Stimulated activated CD8-positive, alpha-beta memory T cell treated with anti-CD3 and anti-CD28 coated beads, Interleukin-4, amount 100 ng/mL, for 48 hours (primary cell): Measurements from ENCODE around the gene SBK2.

Experiments
- DNase-seq: peaks from one replicate; pipeline ENCODE4 v3.0.0-alpha.2; 2020

The SBK2 gene

DNA sequence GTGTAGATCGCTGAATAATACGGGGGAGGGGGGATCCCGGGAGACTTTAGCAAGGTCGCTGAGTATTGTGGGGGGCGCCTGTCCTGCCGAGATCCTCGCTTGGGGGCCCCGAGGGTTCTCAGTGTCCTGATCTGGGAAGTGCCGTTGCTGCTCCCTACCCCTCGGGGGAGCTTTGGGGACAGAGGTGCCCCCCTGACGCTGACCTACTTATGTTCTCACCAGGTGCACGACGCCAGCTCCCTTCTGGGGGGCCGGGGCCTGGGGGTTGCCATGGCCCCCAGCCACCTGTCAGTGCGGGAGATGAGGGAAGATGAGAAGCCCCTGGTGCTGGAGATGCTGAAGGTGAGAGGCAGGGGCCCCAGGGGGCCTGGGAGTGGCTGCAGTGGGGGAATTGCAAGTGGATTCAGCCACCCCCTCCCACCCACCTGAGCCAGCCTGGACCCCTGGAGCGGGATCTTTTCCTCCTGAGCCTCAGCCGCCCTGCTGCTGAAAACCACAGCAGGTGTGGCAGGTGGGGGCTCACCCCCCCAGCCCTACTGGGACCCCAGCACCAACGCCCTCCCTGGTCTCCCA is 51.4 kb downstream of the SBK2 start:
- no peak for DNase-seq

DNA sequence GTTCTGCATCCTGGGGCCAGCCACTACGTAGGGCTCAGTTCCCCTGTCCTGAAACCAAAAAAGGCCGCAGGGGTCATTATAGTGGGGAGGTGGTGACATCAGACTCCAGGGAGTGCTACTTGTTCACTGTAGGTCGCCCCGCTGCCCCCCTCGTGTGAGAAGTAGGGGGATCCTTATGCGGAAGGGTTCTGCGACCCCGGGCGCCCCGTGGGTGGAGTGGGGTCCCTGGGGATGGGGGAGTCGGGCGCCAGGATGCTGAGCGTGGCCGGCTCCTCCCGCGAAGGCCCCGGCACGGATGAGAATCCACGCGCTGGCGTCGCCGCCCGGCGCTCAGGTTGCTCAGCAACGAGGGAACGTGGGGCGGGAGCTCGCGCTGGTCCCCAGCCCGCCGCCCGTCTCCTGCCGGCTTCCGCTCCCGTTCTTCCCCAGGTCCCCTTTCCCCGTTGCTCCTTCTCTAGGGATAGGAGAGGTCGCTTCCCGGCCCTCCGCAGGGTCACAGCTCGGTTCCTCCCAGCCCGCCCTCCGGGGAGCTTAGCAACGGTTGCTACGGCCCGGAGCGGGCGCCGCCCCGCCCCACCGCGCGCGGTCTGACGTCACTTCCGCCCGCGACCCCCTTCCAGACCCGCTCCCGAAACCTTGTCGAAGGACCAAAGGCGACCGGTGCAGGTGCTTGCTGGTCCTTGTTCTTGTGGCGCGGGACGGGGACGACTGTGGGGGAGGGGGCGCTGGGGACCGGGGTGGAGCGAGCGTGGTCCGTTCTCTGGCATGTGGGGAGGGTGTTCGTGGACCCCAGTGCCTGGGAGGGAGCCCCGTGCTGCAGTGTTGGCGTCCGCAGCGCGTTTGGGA is 52.1 kb downstream of the SBK2 start, which contains the start of gene NAT14:
Gene NAT14, plus strand, starts transcription at position 596 of the 846 bp plus-strand sequence. CDS start 521 bp downstream, outside the sequence.
- DNase-seq, result peak; percentile 82

DNA sequence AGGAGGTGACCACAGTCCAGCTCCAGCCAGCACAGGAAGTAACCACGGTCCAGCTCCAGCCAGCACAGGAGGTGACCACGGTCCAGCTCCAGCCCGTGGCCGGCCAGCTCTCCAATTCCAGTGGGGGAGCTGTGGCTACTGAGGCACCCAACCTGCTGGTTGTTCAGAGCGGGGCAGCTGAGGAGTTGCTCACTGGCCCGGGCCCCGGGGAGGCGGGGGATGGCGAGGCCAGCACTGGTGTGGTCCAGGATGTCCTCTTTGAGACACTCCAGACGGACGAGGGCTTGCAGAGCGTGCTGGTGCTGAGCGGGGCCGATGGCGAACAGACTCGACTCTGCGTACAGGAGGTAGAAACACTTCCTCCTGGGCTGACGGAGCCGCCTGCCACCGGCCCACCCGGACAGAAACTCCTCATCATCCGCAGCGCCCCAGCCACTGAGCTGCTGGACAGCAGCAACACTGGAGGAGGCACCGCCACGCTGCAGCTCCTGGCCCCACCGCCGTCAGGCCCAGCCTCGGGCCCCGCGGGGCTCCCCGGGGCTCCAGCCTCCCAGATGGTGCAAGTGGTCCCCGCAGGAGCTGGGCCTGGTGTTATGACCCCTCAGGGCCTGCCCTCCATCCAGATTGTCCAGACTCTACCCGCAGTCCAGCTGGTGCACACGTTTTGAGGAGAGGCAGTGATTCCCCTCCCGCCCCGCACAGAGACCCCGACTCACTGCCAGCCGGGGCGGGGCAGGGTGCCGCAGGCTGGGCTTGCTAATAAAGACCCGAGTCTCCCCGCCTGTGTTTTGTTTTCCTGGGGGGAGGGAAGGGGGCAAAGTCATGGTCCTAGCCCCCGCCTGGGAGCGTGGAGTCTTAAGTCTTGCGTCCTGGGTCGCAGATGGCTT is 53.0 kb downstream of the SBK2 start:
- no peak for DNase-seq

DNA sequence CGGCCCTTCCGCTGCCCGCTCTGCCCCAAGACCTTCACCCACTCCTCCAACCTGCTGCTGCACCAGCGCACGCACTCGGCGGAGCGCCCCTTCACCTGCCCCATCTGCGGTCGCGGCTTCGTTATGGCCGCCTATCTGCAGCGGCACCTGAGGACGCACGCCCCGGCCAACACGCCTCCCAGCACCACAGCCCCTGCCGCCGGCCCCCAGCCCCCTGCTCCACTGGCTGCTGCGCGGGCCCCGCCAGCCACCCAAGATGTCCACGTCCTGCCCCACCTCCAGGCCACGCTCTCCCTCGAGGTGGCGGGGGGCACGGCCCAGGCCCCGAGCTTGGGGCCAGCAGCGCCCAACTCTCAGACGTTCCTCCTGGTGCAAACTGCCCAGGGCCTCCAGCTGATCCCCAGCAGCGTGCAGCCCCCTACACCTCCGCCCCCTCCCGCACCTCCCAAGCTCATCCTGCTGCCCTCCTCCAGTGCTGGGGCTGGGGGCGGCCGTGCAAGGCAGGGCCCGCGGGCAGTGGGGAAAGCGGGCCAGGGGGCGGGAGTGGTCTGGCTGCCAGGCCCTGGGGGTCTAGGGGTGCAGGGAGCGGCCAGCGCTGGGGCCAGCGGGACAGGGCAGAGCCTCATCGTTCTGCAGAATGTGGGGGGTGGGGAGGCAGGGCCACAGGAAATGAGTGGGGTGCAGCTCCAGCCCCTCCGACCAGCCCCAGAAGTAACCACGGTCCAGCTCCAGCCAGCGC is 53.8 kb downstream of the SBK2 start:
- no peak for DNase-seq

DNA sequence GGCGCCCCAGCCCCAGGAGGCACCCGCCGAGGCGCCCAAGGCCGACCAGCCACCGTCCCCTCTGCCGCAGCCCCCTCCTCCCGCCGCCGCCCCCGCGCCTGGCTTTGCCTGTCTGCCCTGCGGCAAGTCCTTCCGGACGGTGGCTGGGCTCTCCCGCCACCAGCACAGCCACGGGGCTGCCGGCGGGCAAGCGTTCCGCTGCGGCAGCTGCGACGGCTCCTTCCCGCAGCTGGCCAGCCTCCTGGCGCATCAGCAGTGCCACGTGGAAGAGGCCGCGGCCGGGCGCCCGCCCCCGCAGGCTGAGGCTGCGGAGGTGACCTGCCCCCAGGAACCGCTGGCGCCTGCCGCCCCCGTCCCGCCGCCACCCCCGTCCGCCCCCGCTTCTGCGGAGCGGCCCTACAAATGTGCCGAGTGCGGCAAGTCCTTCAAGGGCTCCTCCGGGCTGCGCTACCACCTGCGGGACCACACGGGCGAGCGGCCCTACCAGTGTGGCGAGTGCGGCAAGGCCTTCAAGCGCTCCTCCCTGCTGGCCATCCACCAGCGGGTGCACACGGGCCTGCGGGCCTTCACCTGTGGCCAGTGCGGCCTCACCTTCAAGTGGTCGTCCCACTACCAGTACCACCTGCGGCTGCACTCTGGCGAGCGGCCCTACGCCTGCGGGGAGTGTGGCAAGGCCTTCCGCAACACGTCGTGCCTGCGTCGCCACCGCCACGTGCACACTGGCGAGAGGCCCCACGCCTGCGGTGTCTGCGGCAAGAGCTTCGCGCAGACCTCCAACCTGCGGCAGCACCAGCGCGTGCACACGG is 54.6 kb downstream of the SBK2 start:
- no peak for DNase-seq

DNA sequence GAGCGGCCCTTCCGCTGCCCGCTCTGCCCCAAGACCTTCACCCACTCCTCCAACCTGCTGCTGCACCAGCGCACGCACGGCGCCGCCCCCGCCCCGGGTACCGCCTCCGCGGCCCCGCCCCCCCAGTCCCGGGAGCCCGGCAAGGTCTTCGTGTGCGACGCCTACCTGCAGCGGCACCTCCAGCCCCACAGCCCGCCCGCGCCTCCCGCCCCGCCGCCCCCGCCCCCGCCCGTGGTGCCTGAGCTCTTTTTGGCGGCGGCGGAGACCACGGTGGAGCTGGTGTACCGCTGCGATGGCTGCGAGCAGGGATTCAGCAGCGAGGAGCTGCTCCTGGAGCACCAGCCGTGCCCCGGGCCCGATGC is 55.2 kb downstream of the SBK2 start:
- no peak for DNase-seq

DNA sequence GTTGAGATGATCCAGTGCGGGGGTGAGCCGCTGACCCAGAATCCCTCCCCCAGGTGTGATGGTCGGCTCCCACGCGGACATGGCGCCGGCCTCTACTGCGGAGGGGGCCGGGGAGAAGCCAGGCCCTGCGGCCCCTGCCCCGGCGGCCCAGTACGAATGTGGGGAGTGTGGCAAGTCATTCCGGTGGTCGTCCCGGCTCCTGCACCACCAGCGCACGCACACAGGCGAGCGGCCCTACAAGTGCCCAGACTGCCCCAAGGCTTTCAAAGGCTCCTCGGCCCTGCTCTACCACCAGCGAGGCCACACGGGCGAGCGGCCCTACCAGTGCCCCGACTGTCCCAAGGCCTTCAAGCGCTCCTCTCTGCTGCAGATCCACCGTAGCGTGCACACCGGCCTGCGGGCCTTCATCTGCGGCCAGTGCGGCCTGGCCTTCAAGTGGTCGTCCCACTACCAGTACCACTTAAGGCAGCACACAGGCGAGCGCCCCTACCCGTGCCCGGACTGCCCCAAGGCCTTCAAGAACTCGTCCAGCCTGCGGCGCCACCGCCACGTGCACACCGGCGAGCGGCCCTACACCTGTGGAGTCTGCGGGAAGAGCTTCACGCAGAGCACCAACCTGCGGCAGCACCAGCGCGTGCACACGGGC is 55.7 kb downstream of the SBK2 start:
- no peak for DNase-seq

DNA sequence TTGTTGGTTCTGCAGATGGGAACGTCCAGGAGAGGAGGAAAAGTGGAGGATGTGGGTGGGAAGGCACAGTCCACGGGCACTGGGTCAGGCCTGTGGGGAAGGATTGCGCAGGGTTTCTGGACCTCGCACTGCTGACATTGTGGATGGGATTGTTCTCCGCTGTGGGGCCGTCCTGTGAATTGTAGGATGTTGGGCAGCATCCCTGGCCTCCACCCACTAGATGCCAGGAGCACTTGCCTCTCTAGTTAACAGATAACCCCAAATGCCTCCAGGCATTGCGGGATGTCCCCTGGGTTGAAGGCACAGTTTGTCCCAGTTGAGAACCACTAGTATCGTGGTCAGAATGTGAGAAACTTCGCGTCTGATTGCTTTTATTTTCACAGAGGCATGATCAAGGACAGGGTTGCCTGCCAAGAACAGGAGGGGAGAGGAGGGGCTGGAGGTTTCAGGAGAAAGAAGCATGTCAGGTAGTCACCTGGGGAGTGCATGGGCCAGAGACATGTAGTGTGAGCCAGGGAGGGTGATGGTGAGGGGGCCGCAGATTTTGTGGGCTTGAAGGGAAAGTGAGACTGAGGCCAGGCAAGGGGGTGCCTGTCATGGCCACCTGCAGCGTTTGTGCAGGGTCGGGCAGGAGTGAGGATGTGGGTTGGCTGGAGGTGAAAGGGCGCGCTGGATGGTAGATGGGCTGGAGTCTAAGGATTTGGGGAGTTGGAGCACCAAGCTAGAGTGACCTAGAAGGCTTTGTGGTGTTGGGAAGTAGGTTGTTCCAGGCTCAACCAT is 57.3 kb downstream of the SBK2 start:
- DNase-seq, result no peak

DNA sequence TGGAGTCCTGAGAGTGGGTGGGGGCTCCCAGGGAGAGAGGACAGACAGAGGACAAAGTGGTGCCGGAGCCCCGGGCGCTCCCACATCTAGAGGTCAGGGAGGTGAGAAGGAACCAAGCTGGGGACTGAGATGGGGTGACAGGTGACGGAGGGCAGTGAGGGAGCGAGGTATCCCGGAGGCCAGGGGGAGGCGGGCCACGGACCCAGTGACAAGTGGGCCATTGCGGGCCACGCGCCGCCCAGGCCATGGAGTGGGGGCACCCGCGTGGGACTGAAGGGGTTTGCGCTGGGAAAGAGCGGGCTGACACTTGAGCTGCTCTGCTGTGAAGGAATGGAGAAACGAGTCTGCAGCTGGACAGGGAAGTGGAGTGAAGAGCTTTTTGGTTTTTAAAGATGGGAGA is 57.9 kb downstream of the SBK2 start:
- DNase-seq, result no peak
